ENCODE results near the gene PLAC9.

GRCh38 chr10:80150172-80150571 lies 17.6 kb downstream of the PLAC9 start:
- TF ChIP-seq, protein P1, sequence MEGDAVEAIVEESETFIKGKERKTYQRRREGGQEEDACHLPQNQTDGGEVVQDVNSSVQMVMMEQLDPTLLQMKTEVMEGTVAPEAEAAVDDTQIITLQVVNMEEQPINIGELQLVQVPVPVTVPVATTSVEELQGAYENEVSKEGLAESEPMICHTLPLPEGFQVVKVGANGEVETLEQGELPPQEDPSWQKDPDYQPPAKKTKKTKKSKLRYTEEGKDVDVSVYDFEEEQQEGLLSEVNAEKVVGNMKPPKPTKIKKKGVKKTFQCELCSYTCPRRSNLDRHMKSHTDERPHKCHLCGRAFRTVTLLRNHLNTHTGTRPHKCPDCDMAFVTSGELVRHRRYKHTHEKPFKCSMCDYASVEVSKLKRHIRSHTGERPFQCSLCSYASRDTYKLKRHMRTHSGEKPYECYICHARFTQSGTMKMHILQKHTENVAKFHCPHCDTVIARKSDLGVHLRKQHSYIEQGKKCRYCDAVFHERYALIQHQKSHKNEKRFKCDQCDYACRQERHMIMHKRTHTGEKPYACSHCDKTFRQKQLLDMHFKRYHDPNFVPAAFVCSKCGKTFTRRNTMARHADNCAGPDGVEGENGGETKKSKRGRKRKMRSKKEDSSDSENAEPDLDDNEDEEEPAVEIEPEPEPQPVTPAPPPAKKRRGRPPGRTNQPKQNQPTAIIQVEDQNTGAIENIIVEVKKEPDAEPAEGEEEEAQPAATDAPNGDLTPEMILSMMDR (IDR thresholded peaks at IDR 0.05; ENCODE audit: low read depth, low read length, poor library complexity, severe bottlenecking) = no peak
- TF ChIP-seq EZH2phosphoT487 (IDR thresholded peaks at IDR 0.05; ENCODE audit: borderline replicate concordance, low read length) = no peak
